Stimulated activated naive CD4-positive, alpha-beta T cell (primary cell): ENCODE data around the gene SLC16A3.
"Not testable (repeated sequence)": the region's sequence is repeated elsewhere in the genome, so short reads cannot be mapped to it uniquely, and the experiment has no call there.

Source experiments
- DNase-seq, 6 experiments: peaks; one replicate each; lab custom pipeline; 2025; lab: John Stamatoyannopoulos, UW

The SLC16A3 gene

DNA sequence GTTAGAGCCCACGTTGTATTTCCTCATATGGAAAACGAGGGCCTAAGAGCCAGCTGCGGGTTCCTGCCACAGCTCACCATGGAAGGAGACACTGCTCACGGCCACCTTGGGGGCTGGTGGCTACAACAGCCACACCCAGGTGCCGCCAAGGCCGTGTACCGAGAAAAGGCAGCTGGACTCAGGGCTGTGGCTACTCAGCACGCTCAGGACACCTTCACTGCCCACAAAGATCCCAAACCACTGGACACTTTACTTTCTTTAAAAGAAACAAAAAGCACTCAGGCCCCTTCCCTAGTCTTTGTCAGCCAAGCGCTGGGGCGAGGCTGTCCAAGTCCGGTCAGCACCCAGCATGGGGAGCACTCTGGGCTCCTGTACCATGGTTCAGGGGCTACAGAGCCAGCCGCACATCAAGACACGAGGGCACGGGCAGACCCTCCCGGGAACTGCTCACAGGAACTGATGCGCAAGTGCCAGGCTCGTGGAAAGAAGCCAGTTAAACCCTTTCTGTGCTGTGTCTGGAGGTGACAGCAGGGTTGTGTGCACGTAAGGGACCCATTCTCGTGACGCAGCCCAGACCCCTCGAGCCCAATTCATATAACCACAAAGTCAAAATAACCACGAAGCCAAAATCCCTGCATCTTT, 18.5 kb downstream of the SLC16A3 start:
- DNase-seq: no peak

GRCh38 chr17:82247856-82248671, 19.2 kb downstream of the SLC16A3 start:
- no peak for DNase-seq

DNA sequence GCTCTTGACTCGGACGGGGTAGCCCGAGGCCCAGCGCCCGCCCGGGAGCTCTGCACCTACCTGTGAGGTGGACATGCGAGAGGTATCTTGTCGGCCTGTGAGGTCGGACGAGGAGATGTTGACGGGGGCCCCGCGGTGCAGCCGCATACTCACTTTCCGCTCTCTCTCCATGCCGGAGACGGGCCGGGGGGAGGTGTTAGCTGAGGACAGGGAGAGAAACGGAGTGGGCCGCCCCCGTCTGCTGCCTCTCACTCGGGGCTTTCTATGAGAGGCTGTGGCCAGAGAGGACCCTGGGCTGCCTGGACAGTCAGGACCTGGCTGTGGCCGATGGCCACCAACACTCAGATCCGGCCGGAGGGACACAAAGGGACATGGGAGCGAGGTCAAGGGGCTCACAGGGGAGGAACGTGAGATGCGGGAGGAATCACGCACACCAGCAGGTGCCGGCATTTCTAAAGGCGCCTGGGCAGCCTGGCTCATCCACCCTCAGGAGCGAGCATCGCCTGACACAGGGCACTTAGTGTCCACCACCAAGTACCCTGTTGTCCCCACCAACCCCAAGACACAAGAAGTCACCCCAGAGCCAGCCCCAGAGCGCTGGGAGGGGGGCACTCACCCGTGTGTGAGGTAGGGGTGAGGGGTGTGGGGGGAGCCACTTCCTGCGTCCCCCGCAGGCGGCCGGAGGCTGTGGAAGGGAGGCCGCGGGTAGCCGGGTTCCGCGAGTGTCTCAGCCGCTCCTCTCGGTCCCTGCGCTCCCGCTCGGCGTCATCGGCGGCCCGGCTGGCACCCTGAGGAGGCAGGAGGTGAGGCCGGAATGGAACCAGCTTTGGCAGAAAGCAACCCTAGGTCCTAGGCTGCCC, 20.2 kb downstream of the SLC16A3 start:
- DNase-seq: no peak

GRCh38 chr17:82249896-82250581, 21.2 kb downstream of the SLC16A3 start:
- DNase-seq: no peak

GRCh38 chr17:82250868-82251500, 22.1 kb downstream of the SLC16A3 start:
- DNase-seq: no peak

DNA sequence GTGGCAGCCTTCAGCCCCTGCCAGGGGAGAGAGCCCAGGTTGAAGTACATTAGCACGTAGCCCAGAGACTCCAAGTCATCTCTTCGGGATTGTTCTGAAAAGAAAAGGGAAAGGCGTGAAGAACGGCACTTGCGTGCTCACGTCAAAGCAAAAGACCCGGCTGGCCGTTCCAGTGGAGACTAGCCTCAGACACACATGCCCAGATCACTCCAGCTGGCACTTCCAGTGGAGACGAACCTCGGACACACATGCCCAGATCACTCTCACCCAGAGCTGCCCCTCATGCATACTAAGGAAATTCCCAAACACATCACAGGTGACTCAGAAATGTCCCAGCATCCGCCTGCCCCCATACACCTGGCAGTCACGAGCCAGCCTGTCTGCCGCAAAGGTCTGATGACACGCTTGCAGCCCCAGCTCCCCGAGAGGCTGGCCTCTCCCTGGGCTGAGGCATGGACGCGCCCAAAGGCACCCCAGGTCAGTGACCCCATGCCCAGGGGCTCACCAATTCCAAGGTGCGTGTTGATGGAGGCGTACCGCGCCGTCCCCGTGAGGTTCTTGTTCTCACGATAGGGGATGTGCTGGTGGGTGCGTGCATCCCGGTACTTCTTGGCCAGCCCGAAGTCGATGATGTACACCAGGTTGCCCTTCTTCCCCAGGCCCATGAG, 23.8 kb downstream of the SLC16A3 start:
- no peak for DNase-seq

DNA sequence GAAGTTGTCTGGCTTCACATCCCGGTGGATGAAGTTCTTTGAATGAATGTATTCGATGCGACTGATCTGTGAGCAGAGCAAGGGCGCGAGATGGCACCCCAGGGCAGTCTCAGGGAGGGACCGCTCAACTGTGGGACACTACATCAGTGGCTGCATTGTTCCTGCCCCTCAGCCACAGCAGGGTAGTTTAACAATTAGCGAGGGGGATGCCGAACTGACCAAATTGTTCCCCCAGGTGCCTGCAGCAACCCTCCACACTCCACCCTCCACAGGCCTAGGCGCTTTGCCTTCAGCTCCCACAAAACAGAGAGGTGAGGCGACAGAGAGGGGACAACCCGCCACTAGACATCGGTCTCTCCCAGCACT, 24.3 kb downstream of the SLC16A3 start:
- no peak for DNase-seq

DNA sequence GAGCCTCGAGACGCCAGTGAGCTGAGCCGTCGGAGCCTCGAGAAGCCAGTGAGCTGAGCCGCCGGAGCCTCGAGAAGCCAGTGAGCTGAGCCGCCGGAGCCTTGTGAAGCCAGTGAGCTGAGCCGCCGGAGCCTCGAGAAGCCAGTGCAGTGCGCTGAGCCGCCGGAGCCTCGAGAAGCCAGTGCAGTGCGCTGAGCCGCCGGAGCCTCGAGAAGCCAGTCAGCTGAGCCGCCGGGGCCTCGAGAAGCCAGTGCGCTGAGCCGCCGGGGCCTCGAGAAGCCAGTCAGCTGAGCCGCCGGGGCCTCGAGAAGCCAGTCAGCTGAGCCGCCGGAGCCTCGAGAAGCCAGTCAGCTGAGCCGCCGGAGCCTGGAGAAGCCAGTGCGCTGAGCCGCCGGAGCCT, 25.3 kb downstream of the SLC16A3 start:
- not testable (repeated sequence) for DNase-seq

GRCh38 chr17:82254746-82255145, 25.9 kb downstream of the SLC16A3 start:
- DNase-seq: not testable (repeated sequence)

DNA sequence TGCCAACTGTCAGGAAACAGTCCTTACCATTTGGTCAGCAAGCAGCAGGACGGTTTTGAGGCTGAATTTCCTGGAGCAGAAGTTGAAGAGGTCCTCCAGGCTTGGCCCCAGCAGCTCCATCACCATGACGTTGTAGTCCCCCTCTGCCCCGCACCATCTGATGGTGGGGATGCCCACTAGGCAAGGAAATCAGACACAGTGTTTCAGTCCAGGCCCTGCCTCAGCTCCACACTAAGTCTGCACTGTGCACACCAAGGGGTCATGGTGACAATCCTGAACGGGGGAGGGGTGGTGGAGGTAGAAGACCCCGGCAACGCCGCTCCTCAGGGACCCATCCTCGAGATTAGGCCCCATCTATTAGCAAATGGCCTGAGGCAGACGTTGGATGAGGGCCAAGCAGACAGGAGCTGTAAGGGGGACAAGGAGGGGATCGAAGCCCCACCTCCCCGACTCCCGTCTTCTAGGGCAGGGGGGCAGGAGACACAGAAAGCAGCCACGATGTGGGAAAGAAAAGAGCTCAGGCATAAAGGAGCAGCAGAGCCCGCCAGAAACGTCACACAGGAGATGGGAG, 26.6 kb downstream of the SLC16A3 start:
- DNase-seq: no peak

DNA sequence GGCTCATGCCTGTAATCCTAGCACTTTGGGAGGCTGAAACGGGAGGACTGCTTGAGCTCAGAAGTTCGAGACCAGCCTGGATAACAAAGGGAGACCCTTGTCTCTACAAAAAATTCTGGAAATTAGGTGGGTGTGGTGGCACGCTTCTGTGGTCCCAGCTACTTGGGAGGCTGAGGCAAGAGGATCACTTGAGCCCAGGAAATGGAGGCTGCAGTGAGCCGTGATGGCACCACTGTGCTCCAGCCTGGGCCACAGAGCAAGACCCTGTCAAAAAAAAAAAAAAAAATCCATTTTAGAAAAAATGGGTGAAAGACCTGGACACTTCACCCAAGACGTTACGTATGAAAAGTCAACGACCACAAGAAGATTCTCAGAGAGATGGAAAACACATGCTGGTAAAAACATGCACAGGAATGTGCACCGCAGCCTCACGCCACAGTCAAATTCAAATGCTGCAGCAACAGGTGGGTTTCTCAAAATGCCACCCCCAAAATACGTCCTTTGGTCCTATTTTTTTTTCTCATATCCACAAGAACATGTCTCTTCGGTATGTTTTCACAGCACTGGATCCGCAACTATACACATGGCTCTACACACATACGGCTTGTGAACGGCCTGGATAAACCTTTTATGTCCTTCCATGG, 27.5 kb downstream of the SLC16A3 start:
- no peak for DNase-seq

DNA sequence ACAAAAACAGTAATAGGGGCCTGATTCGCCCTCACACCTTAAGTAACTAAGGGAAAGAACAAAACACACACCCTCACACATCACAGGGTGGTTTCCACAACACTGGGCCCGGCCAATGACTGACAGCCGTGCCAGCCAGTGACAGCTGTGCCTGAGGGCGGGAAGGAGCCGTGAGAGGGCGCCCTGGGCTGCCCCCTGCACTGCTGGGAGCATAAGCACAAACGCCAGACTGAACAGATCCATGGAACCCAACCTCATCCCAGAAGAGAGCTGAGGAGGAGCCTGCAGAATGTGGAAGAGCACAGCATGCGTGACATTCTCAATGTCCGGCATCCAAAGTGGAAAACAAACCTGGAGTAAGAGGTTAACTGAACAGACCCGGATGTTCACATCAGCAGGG, 28.6 kb downstream of the SLC16A3 start:
- peak in 4 of 6 experiments; percentile 8 to 34 (median 24) for DNase-seq

GRCh38 chr17:82258555-82258954, 29.7 kb downstream of the SLC16A3 start:
- DNase-seq: no peak

GRCh38 chr17:82259972-82260961, 31.4 kb downstream of the SLC16A3 start:
- DNase-seq: not testable (repeated sequence)

- DNase-seq: no peak
Measured at GRCh38 chr17:82262344-82262743, 33.5 kb downstream of the SLC16A3 start.

DNA sequence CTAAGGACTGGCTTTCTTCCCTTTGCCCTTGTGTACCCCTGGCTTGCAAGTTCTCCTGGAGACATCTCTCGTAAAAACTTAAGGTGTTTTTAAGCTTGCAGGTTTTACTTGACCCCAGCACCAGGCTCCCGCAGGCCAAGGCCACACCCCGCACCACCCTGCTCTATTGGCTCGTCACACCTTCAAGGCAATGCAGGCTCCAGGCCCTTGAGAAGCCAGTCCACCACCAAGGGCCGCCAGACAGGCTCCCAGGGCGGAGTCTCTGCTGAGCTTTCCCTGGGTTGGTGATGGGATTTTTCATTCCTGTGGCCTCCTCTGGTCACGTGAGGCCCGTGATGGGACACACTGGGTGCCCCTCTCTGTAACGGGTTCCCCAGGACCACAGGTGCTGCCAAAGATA, 34.8 kb downstream of the SLC16A3 start:
- DNase-seq: no peak

DNA sequence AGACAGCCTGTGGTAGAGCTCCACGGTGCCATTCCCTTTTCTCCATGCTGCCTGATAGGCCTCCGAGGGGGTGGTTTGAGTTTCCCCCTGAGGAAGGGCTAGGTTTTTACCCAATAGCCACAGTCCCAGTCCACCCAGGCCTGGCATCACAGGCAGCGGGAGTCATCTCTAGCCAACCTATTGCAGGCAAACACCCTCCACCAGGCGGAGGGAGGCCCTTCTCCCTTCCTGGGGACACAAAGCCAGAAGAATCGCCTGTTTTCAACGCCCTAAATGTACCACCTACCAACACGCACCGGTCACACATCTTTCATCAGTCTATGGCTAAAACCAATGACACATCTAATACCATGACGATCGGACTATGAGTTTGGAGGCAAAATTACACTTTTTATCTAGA, 37.3 kb downstream of the SLC16A3 start:
- no peak for DNase-seq

- DNase-seq: no peak
Measured at GRCh38 chr17:82267575-82268379, 38.9 kb downstream of the SLC16A3 start.
